Coronary artery (tissue), 2 donors: ENCODE measurements around the gene SELENOI.

ENCODE experiments used
- DNase-seq: peaks from one replicate; pipeline ENCODE4 v3.0.0-alpha.2; 2017; ENCODE audit warnings: low spot score
- H3K27ac ChIP-seq, 2 donors: fragments of 200-600 bp; sonication (generic); one replicate each; pipeline ENCODE4 v1.5.1; 2016 to 2019
- H3K4me3 ChIP-seq: fragments of 200-600 bp; sonication (generic); 2 replicates; pipeline ENCODE4 v1.5.1; 2016; ENCODE audit warnings: mild to moderate bottlenecking, moderate library complexity
- TF ChIP-seq, protein P1 (sequence below): fragments of 200-600 bp; sonication (generic); IDR thresholded peaks from one replicate; pipeline ENCODE4 v1.5.1; 2019; ENCODE audit warnings: antibody characterized with exemption

Gene SELENOI, protein sequence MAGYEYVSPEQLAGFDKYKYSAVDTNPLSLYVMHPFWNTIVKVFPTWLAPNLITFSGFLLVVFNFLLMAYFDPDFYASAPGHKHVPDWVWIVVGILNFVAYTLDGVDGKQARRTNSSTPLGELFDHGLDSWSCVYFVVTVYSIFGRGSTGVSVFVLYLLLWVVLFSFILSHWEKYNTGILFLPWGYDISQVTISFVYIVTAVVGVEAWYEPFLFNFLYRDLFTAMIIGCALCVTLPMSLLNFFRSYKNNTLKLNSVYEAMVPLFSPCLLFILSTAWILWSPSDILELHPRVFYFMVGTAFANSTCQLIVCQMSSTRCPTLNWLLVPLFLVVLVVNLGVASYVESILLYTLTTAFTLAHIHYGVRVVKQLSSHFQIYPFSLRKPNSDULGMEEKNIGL

GRCh38 chr2:26345545-26346453, at the start of gene SELENOI:
TSS of gene SELENOI (plus strand) at chr2:26346143. CDS start at chr2:26346233, 90 bp downstream.
- Histone ChIP-seq H3K27ac (peak within 1 kb of the TSS; percentile 87 to 96), H3K4me3 (peak within 1 kb of the TSS; percentile 98)
- DNase-seq, result peak; percentile 99
- TF ChIP-seq, protein P1, sequence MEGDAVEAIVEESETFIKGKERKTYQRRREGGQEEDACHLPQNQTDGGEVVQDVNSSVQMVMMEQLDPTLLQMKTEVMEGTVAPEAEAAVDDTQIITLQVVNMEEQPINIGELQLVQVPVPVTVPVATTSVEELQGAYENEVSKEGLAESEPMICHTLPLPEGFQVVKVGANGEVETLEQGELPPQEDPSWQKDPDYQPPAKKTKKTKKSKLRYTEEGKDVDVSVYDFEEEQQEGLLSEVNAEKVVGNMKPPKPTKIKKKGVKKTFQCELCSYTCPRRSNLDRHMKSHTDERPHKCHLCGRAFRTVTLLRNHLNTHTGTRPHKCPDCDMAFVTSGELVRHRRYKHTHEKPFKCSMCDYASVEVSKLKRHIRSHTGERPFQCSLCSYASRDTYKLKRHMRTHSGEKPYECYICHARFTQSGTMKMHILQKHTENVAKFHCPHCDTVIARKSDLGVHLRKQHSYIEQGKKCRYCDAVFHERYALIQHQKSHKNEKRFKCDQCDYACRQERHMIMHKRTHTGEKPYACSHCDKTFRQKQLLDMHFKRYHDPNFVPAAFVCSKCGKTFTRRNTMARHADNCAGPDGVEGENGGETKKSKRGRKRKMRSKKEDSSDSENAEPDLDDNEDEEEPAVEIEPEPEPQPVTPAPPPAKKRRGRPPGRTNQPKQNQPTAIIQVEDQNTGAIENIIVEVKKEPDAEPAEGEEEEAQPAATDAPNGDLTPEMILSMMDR, result no peak

DNA sequence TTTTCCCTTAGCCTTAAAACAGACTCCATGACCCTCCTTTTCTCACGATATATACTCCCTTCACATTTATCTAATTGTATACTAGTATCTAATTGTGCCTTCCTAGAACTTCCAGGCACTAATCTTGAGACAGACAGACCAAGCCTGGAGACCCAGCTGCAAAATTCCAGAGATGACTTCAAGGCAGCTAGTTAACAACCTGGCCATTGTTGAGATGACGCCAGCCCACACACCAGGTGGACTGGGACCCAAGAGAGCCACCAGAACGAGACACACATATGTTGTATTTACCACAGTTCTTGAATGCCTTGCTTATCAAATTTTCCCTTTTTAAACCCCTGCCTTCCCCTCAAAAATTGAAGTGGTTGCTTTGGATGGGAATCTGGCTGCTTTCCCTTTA, 48.9 kb upstream of the SELENOI start:
- H3K27ac ChIP-seq, result no peak overlapping the region
- TF ChIP-seq, protein P1, result no peak
- H3K4me3 ChIP-seq, result no peak overlapping the region
- DNase-seq, result no peak

- no peak for DNase-seq
- Histone ChIP-seq H3K4me3 (peak overlapping the region; percentile 76), H3K27ac (peak overlapping the region; percentile 80 to 91)
- TF ChIP-seq, protein P1, result no peak
Measured at GRCh38 chr2:26298286-26298637, 47.7 kb upstream of the SELENOI start.

DNA sequence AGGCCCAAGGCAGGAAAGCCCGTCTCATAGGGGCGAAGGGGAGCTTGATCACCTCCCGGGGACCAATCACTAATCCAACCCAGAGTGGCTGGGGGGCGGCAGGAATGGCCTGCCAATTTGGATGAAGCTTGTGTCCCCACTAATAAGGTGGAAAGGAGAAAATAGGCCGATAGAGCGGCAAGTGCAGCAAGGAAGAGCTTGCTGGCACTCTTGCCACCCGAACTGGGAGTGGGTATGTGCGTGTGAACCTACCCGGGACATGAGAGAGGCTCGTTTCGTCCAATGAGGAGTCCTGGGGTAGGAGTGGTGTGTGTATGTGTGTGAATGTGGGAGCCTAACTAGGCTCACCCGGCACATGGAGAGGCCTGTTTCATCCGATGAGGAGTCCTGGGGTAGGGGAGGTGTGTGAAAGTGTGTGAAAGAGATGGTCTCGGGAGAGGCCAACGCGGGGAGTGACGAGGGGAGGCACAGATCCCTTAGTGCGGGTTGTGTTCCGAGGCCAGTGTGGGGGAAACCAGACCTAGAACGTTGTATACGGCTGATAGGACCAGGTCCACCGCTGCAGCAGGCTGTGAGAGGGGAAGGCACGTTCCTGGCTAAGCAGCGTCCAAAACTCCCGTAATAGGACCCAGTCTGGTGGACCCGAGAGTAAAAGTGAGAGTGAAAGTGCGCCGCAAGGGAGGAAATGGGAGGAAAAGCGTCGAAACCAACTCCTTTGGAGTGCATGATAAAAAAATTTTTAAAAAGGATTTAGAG, 47.1 kb upstream of the SELENOI start:
- peak overlapping the region; percentile 80 to 91 for H3K27ac ChIP-seq
- TF ChIP-seq, protein P1, result no peak
- peak; percentile 78 for DNase-seq
- peak overlapping the region; percentile 76 for H3K4me3 ChIP-seq

GRCh38 chr2:26299471-26300101, 46.4 kb upstream of the SELENOI start:
- Histone ChIP-seq H3K4me3 (peak overlapping the region; percentile 76), H3K27ac (peak overlapping the region; percentile 80 to 91)
- no peak for DNase-seq
- TF ChIP-seq, protein P1, result no peak

DNA sequence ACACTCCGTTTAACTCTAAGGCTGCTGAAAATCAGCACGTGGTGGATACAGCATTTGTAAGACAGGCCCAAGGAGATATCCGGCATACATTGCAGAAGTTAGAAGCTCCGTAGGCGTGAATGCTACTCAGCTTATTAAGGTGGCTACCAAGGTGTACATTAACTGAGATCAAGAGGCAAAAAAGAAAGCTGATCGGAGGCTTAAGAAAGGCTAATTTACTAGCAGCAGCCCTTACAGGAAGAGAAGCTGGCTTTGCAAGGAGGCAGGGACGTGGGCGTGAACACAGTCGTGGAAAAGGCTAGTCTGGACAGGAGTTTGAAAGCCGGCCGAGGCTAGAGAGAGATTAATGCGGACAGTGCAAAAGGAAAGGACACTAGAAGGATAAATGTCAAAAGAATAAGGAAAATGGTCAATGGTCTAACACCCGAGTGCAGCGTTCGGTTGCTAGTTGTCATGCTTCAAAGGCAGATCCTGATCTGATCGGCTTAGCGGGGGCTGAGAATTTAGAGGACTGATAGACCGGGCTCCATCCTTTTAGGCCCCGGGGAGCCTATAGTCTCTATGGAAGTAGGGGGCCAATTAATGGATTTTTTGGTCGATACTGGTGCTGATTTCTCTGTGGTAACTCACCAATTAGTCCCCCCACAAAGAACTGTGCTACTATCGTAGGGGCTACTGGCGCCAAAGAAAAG, 45.6 kb upstream of the SELENOI start:
- DNase-seq, result no peak
- Histone ChIP-seq H3K4me3 (peak overlapping the region; percentile 76), H3K27ac (peak overlapping the region; percentile 80 to 91)
- TF ChIP-seq, protein P1, result no peak
